Measurements from ENCODE around the gene SFRP2.

SFRP2 gene

DNA sequence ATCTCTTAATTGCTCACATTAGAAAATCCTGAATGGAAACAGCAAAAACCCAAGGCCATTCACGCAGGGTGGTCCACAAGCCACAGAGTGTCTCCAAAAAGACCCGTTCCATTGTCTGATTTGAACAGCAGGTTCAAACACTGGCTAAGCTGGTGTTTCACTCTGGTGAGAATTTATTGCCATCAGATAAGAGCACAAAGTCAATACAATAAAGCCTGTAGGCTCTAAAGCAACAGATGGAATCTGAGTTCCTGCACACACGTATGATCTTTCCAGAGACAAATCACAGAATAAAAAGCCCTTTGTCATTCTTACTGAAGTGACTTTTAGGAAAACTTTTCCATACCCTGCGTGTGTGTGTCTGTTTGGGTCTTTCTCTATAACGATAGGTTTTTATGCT, 5.1 kb upstream of the SFRP2 start:
- DNase-seq (ENCODE audit: low spot score), result no peak

DNA sequence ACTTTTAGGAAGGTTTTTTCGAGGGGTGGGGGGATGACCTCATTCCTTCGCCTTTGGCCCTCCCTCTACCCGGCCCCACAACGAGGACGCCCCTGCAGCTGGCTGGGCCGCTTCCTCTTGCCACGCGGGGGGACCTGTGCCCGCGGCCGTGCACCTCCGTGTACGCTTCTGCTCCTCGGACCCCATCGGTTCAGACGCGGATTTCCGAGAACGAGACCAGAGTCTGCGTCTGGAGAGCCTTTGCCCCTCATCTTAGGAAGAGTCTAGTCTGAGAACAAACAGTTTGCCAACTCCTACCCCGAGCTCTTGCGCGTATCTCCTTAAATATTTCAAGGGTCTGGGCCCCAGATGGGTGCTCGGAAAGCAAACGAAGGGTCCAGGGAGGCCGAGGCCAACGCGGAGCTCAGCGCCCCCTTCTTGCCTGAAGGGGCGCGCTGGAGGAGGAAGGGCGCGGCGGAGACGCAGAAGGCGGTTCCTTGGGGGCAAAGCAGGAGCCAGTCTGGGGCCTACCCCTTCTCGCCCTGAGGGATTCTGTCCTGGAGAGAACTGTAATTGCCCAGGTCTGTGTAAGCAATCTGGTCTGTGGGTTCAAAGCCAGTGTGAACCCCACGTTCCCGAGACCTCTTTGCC, 3.9 kb upstream of the SFRP2 start:
- no peak for DNase-seq (ENCODE audit: low spot score)

- DNase-seq (ENCODE audit: low spot score), result peak; percentile 20
Measured at GRCh38 chr4:153791746-153792617, 3.1 kb upstream of the SFRP2 start.

DNA sequence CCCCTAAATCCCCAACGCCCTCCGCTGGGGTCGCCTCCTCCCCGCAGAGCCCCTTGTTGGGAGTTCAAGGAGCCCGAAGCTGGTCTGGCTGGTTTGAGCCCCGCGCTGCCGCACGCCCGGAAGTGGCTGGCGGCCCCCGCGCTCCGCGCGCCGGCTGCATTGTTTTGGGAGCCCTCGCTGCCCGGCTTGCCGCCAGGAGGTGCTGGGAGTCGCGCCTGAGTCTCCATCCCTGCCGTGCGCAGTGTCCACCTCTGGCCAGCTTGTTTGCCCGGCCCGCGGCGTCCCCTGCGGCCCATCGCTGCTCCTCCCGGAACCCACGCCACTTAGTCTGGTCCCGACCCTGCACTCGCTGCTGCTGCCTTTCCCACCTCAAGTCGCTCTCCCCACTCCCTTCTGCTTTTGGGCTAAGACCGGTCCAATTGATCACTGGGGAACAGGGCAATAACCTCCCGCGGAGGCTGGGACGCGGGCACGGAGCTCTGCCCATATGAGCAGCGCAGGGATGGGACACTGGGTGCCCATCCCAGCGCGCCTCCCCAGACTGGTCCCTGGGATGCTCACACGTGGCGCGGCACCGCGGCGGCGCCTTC, 2.2 kb upstream of the SFRP2 start:
- no peak for DNase-seq (ENCODE audit: low spot score)

GRCh38 chr4:153790500-153790865, 1.6 kb upstream of the SFRP2 start:
- no peak for DNase-seq (ENCODE audit: low spot score)

DNA sequence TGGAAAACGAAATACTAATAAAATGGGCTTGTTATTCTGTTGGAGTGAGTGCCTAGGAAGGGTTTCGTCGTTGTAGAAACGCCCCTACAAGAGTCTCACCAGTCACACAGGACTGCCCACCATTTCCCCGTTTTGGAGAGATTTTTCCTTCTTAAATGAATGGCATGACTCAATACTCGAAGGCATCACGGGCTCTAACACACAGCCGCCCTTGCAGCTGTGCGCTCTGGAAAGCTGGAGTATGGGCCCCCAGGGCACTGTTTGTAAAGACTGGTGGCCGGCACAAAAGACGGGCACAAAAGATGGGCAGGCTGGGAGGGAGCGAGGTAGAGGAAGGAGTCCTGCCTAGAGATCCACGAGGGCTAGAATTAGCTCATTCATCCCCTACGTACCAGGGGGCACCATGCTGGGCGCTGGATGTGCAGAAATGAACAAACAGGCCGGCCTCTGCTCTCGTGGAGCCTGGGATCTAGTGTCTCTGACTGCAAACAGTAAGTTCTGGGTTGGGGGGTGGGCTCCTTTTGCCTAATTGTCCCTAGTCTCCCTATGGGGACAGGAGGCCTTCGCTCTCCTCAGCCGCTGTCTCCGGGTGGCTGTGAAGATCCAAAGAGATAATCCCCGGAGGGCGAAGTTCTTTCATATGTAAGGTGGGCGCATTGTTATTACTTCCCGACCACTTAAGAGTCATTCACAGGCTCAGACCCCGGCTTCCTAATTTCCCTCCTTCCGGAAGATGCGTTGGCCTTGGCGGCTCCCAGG, 1.0 kb upstream of the SFRP2 start:
- DNase-seq (ENCODE audit: low spot score), result no peak

GRCh38 chr4:153788051-153788412, 851 bp downstream of the SFRP2 start:
- DNase-seq (ENCODE audit: low spot score), result no peak

GRCh38 chr4:153787575-153787974, 1.3 kb downstream of the SFRP2 start:
- DNase-seq (ENCODE audit: low spot score), result no peak

DNA sequence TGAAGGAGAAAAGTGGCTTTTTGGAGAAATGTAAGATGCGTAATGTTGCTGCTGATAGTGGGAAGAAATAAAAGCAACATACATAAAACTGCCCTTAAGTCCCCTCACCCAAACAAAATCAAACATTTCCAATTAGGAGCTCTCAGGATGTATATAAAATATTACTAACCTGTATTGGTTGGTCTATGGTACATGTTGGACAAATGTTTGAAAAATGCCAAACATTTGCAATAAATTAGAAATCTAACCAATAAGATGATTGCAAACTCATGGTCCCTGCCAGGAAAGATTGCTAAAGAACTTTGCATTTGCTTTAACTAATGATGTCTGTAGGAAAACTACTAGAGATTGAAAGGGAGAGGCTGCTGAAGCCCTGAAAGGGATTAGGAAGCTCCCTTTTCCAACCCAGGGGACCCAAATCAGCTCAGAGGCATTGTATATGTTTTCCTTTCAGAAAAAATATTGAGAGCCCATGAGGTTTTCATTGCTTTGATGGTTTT, 1.8 kb downstream of the SFRP2 start:
- DNase-seq (ENCODE audit: low spot score), result no peak

DNA sequence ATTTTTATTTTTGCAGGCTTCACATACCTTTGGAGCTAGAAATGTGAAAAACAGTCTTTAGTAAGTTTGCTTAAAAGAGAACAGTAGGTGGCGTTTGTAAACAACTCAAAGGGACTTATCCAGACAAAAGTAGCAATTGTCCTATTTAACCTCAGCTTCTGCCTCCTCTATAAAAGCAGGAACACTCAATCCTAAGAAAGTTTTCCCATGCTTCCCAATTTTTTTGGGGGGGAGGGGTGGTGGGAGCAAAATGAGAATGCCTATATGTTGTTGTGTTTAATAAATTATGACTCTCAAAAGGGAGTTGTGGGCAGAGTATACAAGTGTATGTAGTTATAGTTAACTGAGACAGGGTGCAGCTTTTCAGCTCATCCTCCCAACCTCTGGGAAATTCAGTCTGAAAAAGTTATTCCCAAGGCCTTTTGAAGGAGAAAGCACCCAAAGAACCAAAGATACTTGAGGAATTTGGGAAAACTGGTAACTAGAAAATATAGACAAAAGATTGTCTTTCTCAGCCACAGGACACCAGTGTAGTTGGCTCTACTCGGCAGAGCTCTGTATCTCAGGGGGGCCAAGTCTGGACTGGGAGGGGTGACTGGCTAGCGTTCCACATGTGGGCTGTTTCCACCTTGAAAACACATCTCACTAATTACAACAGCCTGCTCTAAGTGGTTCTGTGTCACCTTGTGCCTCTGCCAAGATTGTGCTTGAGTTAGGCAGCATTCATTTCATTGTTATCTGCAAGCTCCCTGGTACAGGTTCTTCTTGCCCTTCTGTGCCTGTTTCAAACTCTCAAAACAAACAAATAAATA, 2.8 kb downstream of the SFRP2 start:
- no peak for DNase-seq (ENCODE audit: low spot score)

DNA sequence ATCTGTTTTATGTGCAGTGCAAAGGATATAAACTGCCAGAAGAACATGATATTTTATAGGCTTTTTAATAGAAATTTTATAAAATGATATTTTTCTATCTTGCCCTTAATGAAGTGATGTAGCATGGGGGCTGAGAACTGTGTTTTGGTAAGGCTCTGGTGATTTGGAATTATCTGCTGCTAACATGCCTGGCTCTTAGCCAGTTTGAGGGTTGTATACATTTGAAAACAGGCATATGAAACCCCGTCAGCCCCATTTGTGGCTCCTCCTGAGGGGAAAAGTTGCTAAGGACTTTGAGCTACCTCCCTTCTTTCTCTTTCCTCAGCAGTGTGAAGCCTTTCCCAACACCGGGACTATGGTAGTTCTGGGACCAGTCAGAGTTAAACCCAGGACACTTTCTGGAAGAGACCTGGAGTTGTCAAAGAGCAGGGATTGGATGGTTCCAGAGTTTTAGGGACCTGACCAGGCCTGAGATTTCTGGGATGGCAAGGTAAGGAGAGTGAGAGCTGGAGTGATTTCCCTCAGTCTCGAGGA, 4.7 kb downstream of the SFRP2 start:
- DNase-seq (ENCODE audit: low spot score), result no peak

GRCh38 chr4:153782581-153782980, 6.3 kb downstream of the SFRP2 start:
- DNase-seq (ENCODE audit: low spot score), result no peak

- DNase-seq (ENCODE audit: low spot score), result no peak
Measured at GRCh38 chr4:153781717-153782416, 7.0 kb downstream of the SFRP2 start.

DNA sequence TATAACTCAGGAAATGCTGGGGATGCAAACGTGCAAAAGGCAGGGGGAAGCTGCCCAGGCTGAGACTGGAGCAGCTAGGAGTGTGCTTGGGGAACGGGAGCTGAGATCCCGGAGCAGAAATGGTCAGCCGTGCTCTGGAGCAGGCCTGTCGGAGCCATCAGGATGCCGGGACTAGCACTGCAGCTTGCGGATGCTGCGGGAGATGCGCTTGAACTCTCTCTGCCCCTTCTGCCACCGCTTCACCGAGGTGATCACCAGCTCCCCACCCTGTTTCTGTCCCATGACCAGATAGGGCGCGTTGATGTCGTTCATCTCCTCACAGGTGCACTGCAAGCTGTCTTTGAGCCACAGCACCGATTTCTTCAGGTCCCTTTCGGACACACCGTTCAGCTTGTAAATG, 7.6 kb downstream of the SFRP2 start:
- no peak for DNase-seq (ENCODE audit: low spot score)

DNA sequence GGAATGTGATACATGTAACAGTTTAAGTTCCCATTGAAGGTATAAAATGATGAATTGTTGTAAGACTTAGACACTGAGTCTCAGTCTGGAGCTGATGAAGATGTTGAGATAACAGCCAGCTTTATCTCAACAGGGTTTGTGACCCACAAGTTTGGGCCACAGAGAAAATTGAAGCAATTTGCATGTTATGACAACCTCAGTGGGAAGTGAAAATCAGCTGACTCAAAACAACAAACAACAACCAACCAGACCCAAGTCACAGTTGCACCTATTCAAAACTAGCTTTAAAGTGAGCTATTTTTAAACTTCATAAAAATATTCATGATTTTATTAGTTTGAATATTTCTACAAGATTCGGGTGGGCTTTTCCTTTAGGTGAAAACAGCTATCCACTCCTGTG, 8.0 kb downstream of the SFRP2 start:
- no peak for DNase-seq (ENCODE audit: low spot score)

DNA sequence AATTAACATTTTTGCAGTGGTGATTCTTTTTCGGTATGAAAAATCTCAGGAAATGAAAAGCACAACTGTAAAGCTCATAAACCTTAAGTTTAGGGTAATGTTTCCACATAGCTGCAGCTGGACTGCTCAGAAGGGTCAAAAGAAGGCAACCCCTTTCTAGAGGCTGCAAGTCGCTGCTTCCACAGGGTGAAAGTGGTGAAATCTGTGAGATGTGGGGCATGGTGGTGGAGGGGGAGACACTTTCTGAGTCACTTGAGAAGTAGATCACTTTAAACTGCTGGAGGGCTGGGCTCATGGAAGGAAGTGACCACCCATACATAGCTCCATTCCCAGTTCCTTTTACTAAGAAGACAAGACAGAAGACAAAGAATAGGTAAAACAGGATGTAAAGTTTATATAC, 8.7 kb downstream of the SFRP2 start:
- no peak for DNase-seq (ENCODE audit: low spot score)

DNA sequence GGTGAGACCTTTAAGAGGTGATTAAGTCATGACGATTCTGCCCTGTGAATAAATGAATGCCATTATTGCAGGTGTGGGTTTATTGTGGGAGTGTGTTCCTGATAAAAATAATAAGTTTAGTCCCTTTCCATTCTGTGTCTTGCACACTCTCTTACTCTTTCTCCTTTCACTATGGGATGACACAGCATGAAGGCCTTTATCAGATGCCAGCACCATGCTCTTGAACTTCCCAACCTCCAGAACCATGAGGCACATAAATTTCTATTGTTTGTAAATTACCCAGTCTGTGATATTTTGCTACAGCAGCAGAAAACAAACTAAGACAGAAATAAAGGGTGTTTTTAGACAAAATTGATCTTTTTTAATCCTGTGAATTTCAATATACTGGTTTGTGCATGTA, 10.5 kb downstream of the SFRP2 start:
- no peak for DNase-seq (ENCODE audit: low spot score)

GRCh38 chr4:153777421-153777820, 11.5 kb downstream of the SFRP2 start:
- DNase-seq (ENCODE audit: low spot score), result no peak

GRCh38 chr4:153776601-153777000, 12.3 kb downstream of the SFRP2 start:
- no peak for DNase-seq (ENCODE audit: low spot score)

DNA sequence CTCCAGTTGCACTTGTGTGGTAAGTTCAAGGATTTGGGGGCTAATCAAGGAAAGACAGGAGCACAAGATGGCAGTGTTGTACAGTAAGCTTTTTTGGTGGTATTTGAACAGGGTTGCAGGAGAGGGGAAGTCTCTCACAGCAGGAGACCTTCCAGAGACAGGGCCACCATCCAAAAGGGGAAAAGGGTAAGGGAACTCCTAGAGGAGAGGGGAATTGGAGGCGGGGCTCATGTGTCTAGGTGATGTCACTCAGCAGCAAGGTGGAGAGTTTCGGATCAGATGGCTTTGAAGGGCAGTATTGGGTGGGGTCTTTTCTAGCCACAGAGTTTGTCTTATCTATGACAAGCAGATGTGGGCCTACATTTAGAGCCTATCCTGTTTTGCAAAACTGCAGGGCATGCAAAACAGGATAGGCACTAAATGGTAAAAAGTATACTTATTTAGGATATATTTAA, 15.6 kb downstream of the SFRP2 start:
- DNase-seq (ENCODE audit: low spot score), result no peak

DNA sequence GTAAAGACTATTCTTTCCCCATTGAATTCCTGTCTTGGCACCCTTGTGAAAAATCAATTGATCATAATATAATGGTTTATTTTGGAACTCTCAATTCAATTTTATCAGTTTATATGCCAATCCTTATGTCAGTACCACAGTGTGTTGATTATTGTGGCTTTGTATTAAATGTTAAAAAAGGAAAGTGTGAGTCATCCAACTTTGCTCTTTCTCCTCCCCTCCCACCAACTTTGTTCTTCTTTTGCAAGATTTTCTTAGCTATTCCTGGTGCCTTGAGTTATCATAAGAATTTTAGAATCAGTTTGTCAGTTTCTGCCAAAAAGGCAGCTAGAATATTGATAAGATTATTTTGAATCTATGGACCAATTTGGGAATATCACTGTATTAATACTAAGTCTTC, 17.8 kb downstream of the SFRP2 start:
- DNase-seq (ENCODE audit: low spot score), result no peak
